ENCODE measurements around the gene EMC1. TPM values are rescaled to one million over a fixed set of nuclear protein-coding genes. Genes with fewer than 3 reads are reported as not detected.
"Not testable (repeated sequence)": the region's sequence is repeated elsewhere in the genome, so short reads cannot be mapped to it uniquely, and the experiment has no call there.

Gene EMC1
- total and polyA plus RNA-seq, 7 donors, result 12.7 to 38.5 (median 31.1) TPM

DNA sequence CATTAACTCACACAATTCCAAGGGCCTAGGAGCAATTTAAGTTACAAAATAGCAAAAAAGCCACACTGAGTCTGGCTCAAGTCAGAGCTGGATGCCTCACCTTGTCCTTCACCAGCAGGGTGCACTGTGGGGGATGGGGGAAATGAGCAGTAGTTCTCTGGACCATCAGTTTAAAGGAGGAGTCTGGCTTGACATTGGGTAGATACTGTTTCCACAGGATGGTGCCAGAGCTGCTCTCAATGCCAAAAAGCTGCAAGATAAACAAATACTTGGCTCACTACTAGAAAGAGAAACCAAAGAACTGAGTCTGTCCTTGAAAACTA lies 18.8 kb downstream of the EMC1 start:
- Histone ChIP-seq H3K4me3 (no peak overlapping the region), H3K9me3 (no peaks in the 10 kb centered on the region), H3K27me3 (ENCODE audit: insufficient read depth in 3 of 3, low read length in 2 of 3) (no peaks in the 10 kb centered on the region), H3K36me3 (ENCODE audit: insufficient read depth in 1 of 2, low read depth in 1 of 2) (peaks cover 9 to 99% of the 10 kb centered on the region in 2 donors), H3K27ac (peak overlapping the region; percentile 46), H3K4me1 (peaks cover 18% of the 10 kb centered on the region)
- intact Hi-C loops (cut with DNase I), result no loop called here
- ATAC-seq, result peak; percentile 82 to 94 (median 87)
- TF ChIP-seq, protein P1, sequence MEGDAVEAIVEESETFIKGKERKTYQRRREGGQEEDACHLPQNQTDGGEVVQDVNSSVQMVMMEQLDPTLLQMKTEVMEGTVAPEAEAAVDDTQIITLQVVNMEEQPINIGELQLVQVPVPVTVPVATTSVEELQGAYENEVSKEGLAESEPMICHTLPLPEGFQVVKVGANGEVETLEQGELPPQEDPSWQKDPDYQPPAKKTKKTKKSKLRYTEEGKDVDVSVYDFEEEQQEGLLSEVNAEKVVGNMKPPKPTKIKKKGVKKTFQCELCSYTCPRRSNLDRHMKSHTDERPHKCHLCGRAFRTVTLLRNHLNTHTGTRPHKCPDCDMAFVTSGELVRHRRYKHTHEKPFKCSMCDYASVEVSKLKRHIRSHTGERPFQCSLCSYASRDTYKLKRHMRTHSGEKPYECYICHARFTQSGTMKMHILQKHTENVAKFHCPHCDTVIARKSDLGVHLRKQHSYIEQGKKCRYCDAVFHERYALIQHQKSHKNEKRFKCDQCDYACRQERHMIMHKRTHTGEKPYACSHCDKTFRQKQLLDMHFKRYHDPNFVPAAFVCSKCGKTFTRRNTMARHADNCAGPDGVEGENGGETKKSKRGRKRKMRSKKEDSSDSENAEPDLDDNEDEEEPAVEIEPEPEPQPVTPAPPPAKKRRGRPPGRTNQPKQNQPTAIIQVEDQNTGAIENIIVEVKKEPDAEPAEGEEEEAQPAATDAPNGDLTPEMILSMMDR (IDR thresholded peaks at IDR 0.05), result peak; percentile 12
- DNase-seq, result peak in 1 of 2 donors; percentile 36

- H3K9me3 ChIP-seq, result not testable (repeated sequence)
- peak overlapping the region; percentile 11 for H3K27ac ChIP-seq
- 78 to 87% (median 82%) methylated on average over 16 of the region's 16 CpGs for WGBS, 3 donors
These were observed 19.4 kb downstream of the EMC1 start for GRCh38 chr1:19231736-19232523.

GRCh38 chr1:19229828-19230325 lies 21.4 kb downstream of the EMC1 start:
- whole genome bisulfite sequencing, 3 donors, result 78 to 86% (median 84%) methylated on average over 6 of the region's 6 CpGs
- Histone ChIP-seq H3K36me3 (ENCODE audit: insufficient read depth in 1 of 2, low read depth in 1 of 2) (peaks cover 4 to 99% of the 10 kb centered on the region in 2 donors), H3K27me3 (ENCODE audit: insufficient read depth in 3 of 3, low read length in 2 of 3) (no peaks in the 10 kb centered on the region), H3K4me3 (no peak overlapping the region), H3K27ac (no peak overlapping the region), H3K4me1 (peaks cover 18% of the 10 kb centered on the region), H3K9me3 (no peaks in the 10 kb centered on the region)
- no peak for ATAC-seq
- intact Hi-C loops (cut with DNase I), result no loop called here
- TF ChIP-seq, protein P1 (IDR thresholded peaks at IDR 0.05), result no peak
- no peak for DNase-seq

More at GRCh38 chr1:19231736-19232523, 19.4 kb downstream of the EMC1 start:
- intact Hi-C loops (cut with DNase I); H3K4me3 ChIP-seq; H3K27me3 ChIP-seq (ENCODE audit: insufficient read depth in 3 of 3, low read length in 2 of 3); DNase-seq: not testable (repeated sequence)
- H3K36me3 ChIP-seq (ENCODE audit: insufficient read depth in 1 of 2, low read depth in 1 of 2), result peaks cover 5 to 99% of the 10 kb centered on the region in 2 donors
- peaks cover 18% of the 10 kb centered on the region for H3K4me1 ChIP-seq
- ATAC-seq, result peak in 2 of 4 donors; percentile 22 to 39

DNA sequence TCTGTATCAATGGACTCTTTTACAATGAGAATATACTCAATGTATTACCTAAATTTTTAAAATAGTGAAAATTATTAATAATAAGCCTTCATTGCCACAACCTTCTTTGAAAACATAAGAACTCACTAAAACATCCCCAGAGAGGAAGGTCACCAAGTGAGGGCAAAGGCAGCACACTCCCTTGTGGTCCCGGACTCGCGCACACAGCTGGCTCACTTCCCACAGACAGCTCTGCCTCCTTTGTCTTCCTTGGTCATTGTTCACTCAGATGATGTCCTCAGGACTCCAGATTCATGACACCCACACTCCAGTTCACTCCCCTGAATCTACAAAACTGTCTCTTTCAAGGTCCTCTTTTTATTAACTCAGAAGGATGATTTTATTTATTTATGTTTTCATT lies 22.1 kb downstream of the EMC1 start:
- DNase-seq, result no peak
- TF ChIP-seq, protein P1 (IDR thresholded peaks at IDR 0.05), result no peak
- ATAC-seq, result no peak
- no peaks in the 10 kb centered on the region for H3K9me3 ChIP-seq
- H3K4me3 ChIP-seq, result no peak overlapping the region
- H3K36me3 ChIP-seq (ENCODE audit: insufficient read depth in 1 of 2, low read depth in 1 of 2), result peaks cover 9 to 99% of the 10 kb centered on the region in 2 donors
- H3K4me1 ChIP-seq, result peaks cover 18% of the 10 kb centered on the region
- H3K27me3 ChIP-seq (ENCODE audit: insufficient read depth in 3 of 3, low read length in 2 of 3), result no peaks in the 10 kb centered on the region
- intact Hi-C loops (cut with DNase I), result no loop called here
- H3K27ac ChIP-seq, result no peak overlapping the region
- 43 to 55% (median 48%) methylated on average over 3 of the region's 3 CpGs for WGBS, 3 donors

DNA sequence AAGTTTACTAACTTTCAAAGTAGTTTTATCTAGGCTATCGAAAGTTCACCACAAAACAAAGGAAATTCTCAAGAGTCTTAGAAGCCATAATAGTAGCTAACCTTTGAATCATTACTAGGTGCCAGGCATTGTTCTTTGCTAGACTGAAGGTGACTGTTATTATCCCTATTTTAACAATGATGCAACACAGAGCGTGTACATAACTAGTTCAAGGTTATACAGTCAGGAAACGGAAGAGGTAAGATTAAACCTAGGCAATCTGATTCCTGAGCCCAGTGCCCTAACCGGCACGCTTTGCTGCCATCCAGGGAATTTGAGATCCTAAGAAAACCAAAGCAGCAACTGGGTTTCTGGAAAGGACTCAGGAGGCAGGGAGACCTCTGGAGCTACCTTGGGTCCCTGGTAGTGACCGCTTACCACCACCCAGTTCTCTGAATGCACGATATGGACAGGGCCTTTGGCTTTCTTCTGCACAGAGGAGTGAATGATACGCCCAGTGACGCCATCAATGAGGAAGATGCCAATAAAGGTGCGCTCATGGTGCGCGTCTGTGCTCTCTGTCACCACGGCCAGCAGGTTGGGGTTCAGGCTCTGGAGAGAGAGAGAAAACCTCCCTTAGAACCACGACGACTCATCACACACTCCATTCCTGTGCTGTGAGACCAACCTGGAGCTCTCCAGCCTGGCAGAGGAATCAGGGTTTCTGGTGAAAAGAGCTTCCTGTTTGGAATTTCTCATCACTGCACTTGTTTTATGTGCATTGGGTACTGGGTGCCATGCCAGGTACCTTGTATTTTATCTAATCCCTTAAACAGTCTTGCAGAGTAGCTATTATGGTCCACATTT lies 28.1 kb downstream of the EMC1 start:
- Histone ChIP-seq H3K36me3 (ENCODE audit: insufficient read depth in 1 of 2, low read depth in 1 of 2) (peaks cover 9 to 84% of the 10 kb centered on the region in 2 donors), H3K4me1 (peaks cover 43% of the 10 kb centered on the region), H3K9me3 (no peaks in the 10 kb centered on the region), H3K27me3 (ENCODE audit: insufficient read depth in 3 of 3, low read length in 2 of 3) (no peaks in the 10 kb centered on the region), H3K4me3 (no peak overlapping the region), H3K27ac (peak overlapping the region; percentile 73)
- TF ChIP-seq, protein P1 (IDR thresholded peaks at IDR 0.05), result no peak
- 44 to 69% (median 45%) methylated on average over 15 of the region's 15 CpGs for WGBS, 3 donors
- DNase-seq, result no peak
- intact Hi-C loops (cut with DNase I), result no loop called here
- peak; percentile 36 to 76 (median 70) for ATAC-seq

All from psoas muscle (tissue), 8 donors.